Mesenchymal stem cell (in vitro differentiated cells and primary cell): ENCODE results near the gene CCS.

Experiments used
- DNase-seq: peaks from one replicate; pipeline ENCODE4 v3.0.0-alpha.2; 2013
- H2AFZ ChIP-seq: one replicate; pipeline ENCODE4 v1.6.1; 2013; ENCODE audit warnings: low read depth, mild to moderate bottlenecking, control low read depth, inconsistent platforms, low read length, moderate library complexity
- H2AK5ac ChIP-seq: 2 replicates; pipeline ENCODE4 v1.6.1; 2013; ENCODE audit warnings: low read length, moderate library complexity, mild to moderate bottlenecking, inconsistent platforms; ENCODE audit not compliant: severe bottlenecking
- H2BK120ac ChIP-seq: one replicate; pipeline ENCODE4 v1.6.1; 2013; ENCODE audit warnings: low read depth, mild to moderate bottlenecking, inconsistent platforms, low read length, moderate library complexity
- H2BK12ac ChIP-seq, 2 experiments: one replicate each; pipeline ENCODE4 v1.6.1; 2013; ENCODE audit warnings: inconsistent platforms in 2 of 2, low read length in 2 of 2, mild to moderate bottlenecking in 2 of 2, moderate library complexity in 2 of 2, control low read depth in 1 of 2
- H2BK15ac ChIP-seq: one replicate; pipeline ENCODE4 v1.6.1; 2013; ENCODE audit warnings: mild to moderate bottlenecking, low read depth, inconsistent platforms; ENCODE audit not compliant: poor library complexity, severe bottlenecking
- H2BK5ac ChIP-seq: 2 replicates; pipeline ENCODE4 v1.6.1; 2013; ENCODE audit warnings: low read depth, mild to moderate bottlenecking, low read length, control low read depth, inconsistent platforms; ENCODE audit not compliant: poor library complexity, severe bottlenecking
- H3K14ac ChIP-seq, 2 experiments: one replicate each; pipeline ENCODE4 v1.6.1; 2013; ENCODE audit warnings: inconsistent platforms in 2 of 2, low read length in 2 of 2, control low read depth in 1 of 2, mild to moderate bottlenecking in 1 of 2, moderate library complexity in 1 of 2
- H3K18ac ChIP-seq, 2 experiments: one replicate each; pipeline ENCODE4 v1.6.1; 2013; ENCODE audit warnings: inconsistent platforms in 2 of 2, low read length in 2 of 2, control low read depth in 1 of 2, low read depth in 1 of 2, mild to moderate bottlenecking in 1 of 2
- H3K23ac ChIP-seq, 2 experiments: one replicate each; pipeline ENCODE4 v1.6.1; 2013; ENCODE audit warnings: inconsistent platforms in 2 of 2, low read length in 2 of 2, mild to moderate bottlenecking in 2 of 2, moderate library complexity in 2 of 2, control low read depth in 1 of 2
- H3K27ac ChIP-seq: 2 replicates; pipeline ENCODE4 v1.5.1; 2013; ENCODE audit warnings: mild to moderate bottlenecking, moderate library complexity, low read length, control low read depth, inconsistent platforms; ENCODE audit not compliant: poor library complexity, severe bottlenecking
- H3K27me3 ChIP-seq, 2 experiments: 2 replicates each; pipeline versions ENCODE4 v1.6.1 to v1.7.0; 2013; ENCODE audit warnings: low read length in 2 of 2, mild to moderate bottlenecking in 2 of 2, moderate library complexity in 2 of 2, control low read depth in 1 of 2, inconsistent platforms in 1 of 2; ENCODE audit not compliant: control insufficient read depth in 1 of 2, insufficient read depth in 1 of 2
- H3K36me3 ChIP-seq, 2 experiments: 2 replicates each; pipeline versions ENCODE4 v1.6.1 to v1.7.0; 2013; ENCODE audit warnings: low read length in 2 of 2, control low read depth in 1 of 2, inconsistent platforms in 1 of 2, low read depth in 1 of 2, mild to moderate bottlenecking in 1 of 2; ENCODE audit not compliant: insufficient read depth in 2 of 2, control insufficient read depth in 1 of 2
- H3K4ac ChIP-seq, 2 experiments: one replicate each; pipeline ENCODE4 v1.6.1; 2013; ENCODE audit warnings: inconsistent platforms in 2 of 2, low read length in 2 of 2, mild to moderate bottlenecking in 2 of 2, moderate library complexity in 2 of 2, control low read depth in 1 of 2, low read depth in 1 of 2
- H3K4me1 ChIP-seq: 2 replicates; pipeline ENCODE4 v1.6.1; 2013; ENCODE audit warnings: low read depth, low read length, control low read depth; ENCODE audit not compliant: control insufficient read depth, insufficient read depth
- H3K4me2 ChIP-seq: 2 replicates; pipeline ENCODE4 v1.6.1; 2013; ENCODE audit warnings: low read length, mild to moderate bottlenecking, inconsistent platforms; ENCODE audit not compliant: poor library complexity, severe bottlenecking
- H3K4me3 ChIP-seq, 2 experiments: 2 replicates each; pipeline versions ENCODE4 v1.5.1 to v1.7.0; 2013; ENCODE audit warnings: low read length in 2 of 2, mild to moderate bottlenecking in 2 of 2, control low read depth in 1 of 2, low read depth in 1 of 2; ENCODE audit not compliant: insufficient read depth in 1 of 2
- H3K79me1 ChIP-seq: replicated peaks from 2 replicates; pipeline ENCODE4 v1.6.1; 2013; ENCODE audit warnings: mild to moderate bottlenecking, control low read depth, low read length, inconsistent platforms; ENCODE audit not compliant: poor library complexity, severe bottlenecking
- H3K9ac ChIP-seq: 2 replicates; pipeline ENCODE4 v1.7.0; 2013; ENCODE audit warnings: mild to moderate bottlenecking, low read length, moderate library complexity
- H3K9me3 ChIP-seq: 2 replicates; pipeline ENCODE4 v1.7.0; 2013; ENCODE audit warnings: mild to moderate bottlenecking, low read length; ENCODE audit not compliant: control insufficient read depth
- H4K8ac ChIP-seq: one replicate; pipeline ENCODE4 v1.6.1; 2013; ENCODE audit warnings: inconsistent platforms, mild to moderate bottlenecking, low read length, moderate library complexity
- H4K91ac ChIP-seq: one replicate; pipeline ENCODE4 v1.6.1; 2013; ENCODE audit warnings: mild to moderate bottlenecking, low read length, inconsistent platforms
- WGBS: methylation state at CpG from one replicate; pipeline ENCODE4 v1.1.7; 2013; ENCODE audit warnings: mixed read lengths; 5-methylcytosine and 5-hydroxymethylcytosine counted together

CCS gene

DNA sequence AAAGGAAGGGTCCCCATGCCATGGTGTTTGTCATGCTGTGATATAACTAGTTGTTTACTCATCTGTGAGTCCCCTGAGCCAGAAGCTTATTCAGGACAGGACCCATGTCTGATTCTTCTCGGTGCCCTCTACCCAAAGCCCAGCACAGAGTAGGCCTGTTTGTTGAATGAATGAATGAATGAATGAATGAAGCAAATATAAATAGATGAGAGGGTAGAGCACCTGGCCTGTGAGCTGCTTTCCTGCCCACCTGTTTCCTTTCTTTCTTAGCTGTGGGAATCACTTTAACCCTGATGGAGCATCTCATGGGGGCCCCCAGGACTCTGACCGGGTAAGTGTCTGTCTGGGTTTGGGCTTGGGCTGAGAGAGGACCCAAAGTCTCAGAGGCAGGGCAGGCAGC, 7.2 kb downstream of the CCS start:
- Histone ChIP-seq H3K14ac (no peak overlapping the region), H2BK15ac (no peak overlapping the region), H3K27ac (peak overlapping the region; percentile 43), H3K4me2 (no peak overlapping the region), H3K4me1 (peaks cover 17% of the 10 kb centered on the region), H2AFZ (no peak overlapping the region), H3K27me3 (no peaks in the 10 kb centered on the region), H4K91ac (no peak overlapping the region), H3K18ac (no peak overlapping the region), H2BK120ac (no peak overlapping the region), H3K4ac (no peak overlapping the region), H3K79me1 (peaks cover 21% of the 10 kb centered on the region), H2BK5ac (no peak overlapping the region), H2BK12ac (no peak overlapping the region), H2AK5ac (no peak overlapping the region), H3K4me3 (peak overlapping the region in 1 of 2 experiments; percentile 27), H3K36me3 (peaks cover 39 to 42% of the 10 kb centered on the region in 2 experiments), H3K9ac (peak overlapping the region; percentile 42), H3K23ac (no peak overlapping the region), H3K9me3 (no peaks in the 10 kb centered on the region), H4K8ac (no peak overlapping the region)
- 97% methylated on average over 2 of the region's 2 CpGs for WGBS
- no peak for DNase-seq

DNA sequence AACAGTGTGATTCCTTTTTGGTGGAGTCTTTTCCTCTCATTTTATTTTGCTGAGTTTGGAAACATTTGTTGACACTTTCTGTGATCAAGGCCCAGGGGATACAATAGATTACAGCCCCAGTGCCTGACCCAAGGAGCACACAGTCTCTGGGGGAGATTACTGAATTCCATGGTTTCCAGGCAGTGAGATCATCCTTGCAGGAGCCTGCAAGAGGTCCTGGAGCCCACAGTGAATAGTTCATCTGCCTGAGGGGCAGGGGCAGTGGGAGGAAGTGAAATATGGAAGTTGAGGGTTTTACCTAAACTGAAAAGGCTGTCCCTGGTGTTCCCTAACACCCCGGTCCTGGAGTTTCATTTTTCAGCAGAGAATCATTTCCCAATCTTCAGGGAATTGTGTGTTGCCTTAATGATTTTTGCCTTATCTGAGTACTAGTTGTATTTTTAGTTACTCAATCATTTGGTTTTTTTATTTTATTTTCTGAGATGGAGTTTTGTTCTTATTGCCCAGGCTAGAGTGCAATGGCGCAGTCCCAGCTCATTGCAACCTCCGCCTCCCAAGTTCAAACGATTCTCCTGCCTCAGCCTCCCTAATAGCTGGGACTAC, 7.7 kb downstream of the CCS start:
- Histone ChIP-seq H4K91ac (no peak overlapping the region), H2BK5ac (no peak overlapping the region), H3K36me3 (peaks cover 44% of the 10 kb centered on the region in 2 experiments), H3K23ac (no peak overlapping the region), H3K18ac (no peak overlapping the region), H3K27ac (peak overlapping the region; percentile 43), H2AK5ac (no peak overlapping the region), H3K27me3 (no peaks in the 10 kb centered on the region), H2AFZ (no peak overlapping the region), H3K9ac (peak overlapping the region; percentile 42), H3K14ac (no peak overlapping the region), H3K4me1 (peaks cover 17% of the 10 kb centered on the region), H3K79me1 (peaks cover 17% of the 10 kb centered on the region), H2BK12ac (no peak overlapping the region), H3K9me3 (no peaks in the 10 kb centered on the region), H3K4ac (no peak overlapping the region), H2BK120ac (no peak overlapping the region), H2BK15ac (no peak overlapping the region), H4K8ac (no peak overlapping the region), H3K4me2 (no peak overlapping the region), H3K4me3 (peak overlapping the region in 1 of 2 experiments; percentile 27)
- no peak for DNase-seq
- 100% methylated on average over 2 of the region's 4 CpGs for WGBS

DNA sequence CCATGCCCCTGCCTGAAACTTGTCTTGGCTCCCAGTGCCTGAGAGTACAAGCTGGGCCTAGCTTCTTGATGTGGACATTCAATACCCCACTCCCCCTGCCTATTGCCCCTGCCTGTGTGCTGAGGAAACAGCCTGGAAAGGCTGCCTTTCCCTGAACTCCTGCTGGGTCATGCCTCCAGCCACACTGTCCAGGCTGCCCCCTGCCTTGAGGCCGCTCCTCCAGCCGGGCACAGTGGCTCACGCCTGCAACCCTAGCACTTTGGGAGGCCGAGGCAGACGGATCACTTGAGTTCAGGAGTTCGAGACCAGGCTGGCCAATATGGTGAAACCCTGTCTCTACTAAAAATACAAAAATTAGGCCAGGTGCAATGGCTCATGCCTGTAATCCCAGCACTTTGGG, 10.1 kb downstream of the CCS start:
- H3K36me3 ChIP-seq = peaks cover 44 to 52% of the 10 kb centered on the region in 2 experiments
- no peak overlapping the region for H2AFZ ChIP-seq
- H3K14ac ChIP-seq = no peak overlapping the region
- no peak overlapping the region for H3K23ac ChIP-seq
- 96% methylated on average over 6 of the region's 6 CpGs for WGBS
- no peak overlapping the region for H3K4me3 ChIP-seq
- peaks cover 22% of the 10 kb centered on the region for H3K4me1 ChIP-seq
- H3K27ac ChIP-seq = peak overlapping the region; percentile 29
- peak overlapping the region; percentile 52 for H4K91ac ChIP-seq
- H3K79me1 ChIP-seq = peaks cover 11% of the 10 kb centered on the region
- no peak overlapping the region for H2BK12ac ChIP-seq
- H3K27me3 ChIP-seq = no peaks in the 10 kb centered on the region
- no peak overlapping the region for H4K8ac ChIP-seq
- H2BK15ac ChIP-seq = no peak overlapping the region
- no peaks in the 10 kb centered on the region for H3K9me3 ChIP-seq
- no peak for DNase-seq
- H3K4me2 ChIP-seq = no peak overlapping the region
- H3K18ac ChIP-seq = no peak overlapping the region
- H2AK5ac ChIP-seq = no peak overlapping the region
- no peak overlapping the region for H3K4ac ChIP-seq
- H2BK120ac ChIP-seq = no peak overlapping the region
- H3K9ac ChIP-seq = no peak overlapping the region
- no peak overlapping the region for H2BK5ac ChIP-seq

DNA sequence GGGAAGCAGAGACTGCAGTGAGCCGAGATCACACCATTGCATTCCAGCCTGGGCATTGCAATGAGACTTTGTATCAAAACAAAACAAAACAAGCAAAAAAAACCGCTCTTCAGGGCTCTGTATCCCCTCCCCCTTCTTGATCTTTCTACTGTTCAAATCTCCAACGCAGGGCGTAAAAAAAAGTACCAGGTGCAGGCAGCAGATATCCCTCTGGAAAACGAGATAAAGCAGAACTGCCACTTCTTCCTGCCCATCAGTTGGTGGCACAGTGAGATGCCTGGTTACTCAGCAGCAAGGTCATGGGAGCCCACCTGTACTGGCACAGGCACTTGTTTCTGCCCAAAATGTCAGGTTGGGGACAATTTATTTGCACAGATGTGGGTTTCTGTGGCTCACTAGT, 11.2 kb downstream of the CCS start:
- Histone ChIP-seq H3K18ac (no peak overlapping the region), H2BK120ac (no peak overlapping the region), H2BK12ac (no peak overlapping the region), H3K79me1 (peaks cover 7% of the 10 kb centered on the region), H3K36me3 (peaks cover 39 to 48% of the 10 kb centered on the region in 2 experiments), H3K9ac (no peak overlapping the region), H3K4ac (no peak overlapping the region), H3K4me2 (no peak overlapping the region), H2AFZ (no peak overlapping the region), H3K27me3 (no peaks in the 10 kb centered on the region), H2BK5ac (no peak overlapping the region), H3K4me1 (peaks cover 21% of the 10 kb centered on the region), H3K23ac (no peak overlapping the region), H4K8ac (no peak overlapping the region), H2BK15ac (no peak overlapping the region), H3K9me3 (no peaks in the 10 kb centered on the region), H3K4me3 (no peak overlapping the region), H3K27ac (no peak overlapping the region), H2AK5ac (no peak overlapping the region), H4K91ac (no peak overlapping the region), H3K14ac (no peak overlapping the region)
- DNase-seq = no peak
- WGBS = 93% methylated on average over 5 of the region's 5 CpGs
